ENCODE data around the gene ATF6B. TPM values are rescaled to one million over a fixed set of nuclear protein-coding genes. Genes with fewer than 3 reads are reported as not detected.

ATF6B gene
- total and polyA plus RNA-seq, 2 of the 13 experiments (the other 11 are each of a cell fraction or from before 2014, with no cell fraction given), result 18.1 to 44.0 TPM

DNA sequence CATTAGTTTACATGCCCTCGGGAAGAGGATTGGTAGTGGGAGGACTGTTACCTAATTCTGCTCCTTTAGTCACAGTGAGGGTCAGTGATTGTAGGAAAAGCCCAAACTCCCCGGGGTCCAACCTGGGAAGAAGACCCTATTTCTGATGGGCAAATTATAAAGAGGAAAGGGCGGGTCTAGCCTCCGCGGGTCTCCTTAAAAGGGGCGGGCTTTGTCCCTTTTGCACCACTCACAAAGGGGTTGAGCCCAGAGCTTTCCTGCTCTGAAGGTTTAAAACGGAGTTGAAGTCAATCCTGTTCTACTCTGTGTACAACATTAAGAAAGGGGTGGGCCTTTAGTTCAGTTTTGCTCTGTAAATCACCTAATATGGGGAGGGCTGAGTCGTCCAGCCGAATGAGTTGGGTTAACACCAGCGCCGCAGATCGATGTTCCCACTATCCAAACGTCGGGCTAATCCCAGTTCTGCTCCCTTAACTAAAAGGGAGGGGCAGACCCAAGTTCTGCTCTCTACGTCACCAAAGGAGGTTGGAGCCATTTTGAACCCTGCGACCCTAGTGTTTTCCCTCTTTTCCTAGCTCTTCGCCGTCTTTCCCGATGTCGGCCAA is 49.2 kb upstream of the ATF6B start (continued):
- TF ChIP-seq SP140L (CRISPR knock-in tag; IDR thresholded peaks at IDR 0.05; ENCODE audit: borderline replicate concordance) (no peak), ZNF441 (CRISPR knock-in tag; IDR thresholded peaks at IDR 0.05; ENCODE audit: borderline replicate concordance) (peak; percentile 19; the same call in 1 of the 2 replicates), TAF15 (IDR thresholded peaks at IDR 0.05; ENCODE audit: low read depth, low read length, poor library complexity, severe bottlenecking) (no peak), ZNF292 (CRISPR knock-in tag; IDR thresholded peaks at IDR 0.05; ENCODE audit: borderline replicate concordance, low read depth) (no peak), TBX2 (CRISPR knock-in tag; IDR thresholded peaks at IDR 0.05; ENCODE audit: borderline replicate concordance) (no peak), PBX3 (CRISPR knock-in tag; IDR thresholded peaks at IDR 0.05; ENCODE audit: borderline replicate concordance) (no peak), NFKBIZ (CRISPR knock-in tag; IDR thresholded peaks at IDR 0.05) (no peak), ZNF496 (CRISPR knock-in tag; IDR thresholded peaks at IDR 0.05; ENCODE audit: insufficient replicate concordance) (no peak), SIX4 (CRISPR knock-in tag; IDR thresholded peaks at IDR 0.05) (no peak), ZNF318 (CRISPR knock-in tag; IDR thresholded peaks at IDR 0.05) (no peak), RFX1 (IDR thresholded peaks at IDR 0.05) (no peak), IKZF4 (CRISPR knock-in tag; IDR thresholded peaks at IDR 0.05; ENCODE audit: borderline replicate concordance, low read depth, not compliant biosample characterization) (no peak), SOX6 (IDR thresholded peaks at IDR 0.05) (no peak), SOX6 (CRISPR knock-in tag; IDR thresholded peaks at IDR 0.05) (no peak), GATAD2A (CRISPR knock-in tag; IDR thresholded peaks at IDR 0.05) (no peak), HMGA1 (CRISPR knock-in tag; conservative IDR thresholded peaks at IDR 0.05) (no peak), CC2D1A (CRISPR knock-in tag; IDR thresholded peaks at IDR 0.05) (no peak), HOXA3 (CRISPR knock-in tag; IDR thresholded peaks at IDR 0.05) (peak; percentile 91), SIN3A (IDR thresholded peaks at IDR 0.05; ENCODE audit: borderline replicate concordance, low read depth, low read length) (no peak), NFIC (IDR thresholded peaks at IDR 0.05; ENCODE audit: low read length) (peak; percentile 66; the same call in 1 of the 2 replicates)
- TF ChIP-seq, protein P1, sequence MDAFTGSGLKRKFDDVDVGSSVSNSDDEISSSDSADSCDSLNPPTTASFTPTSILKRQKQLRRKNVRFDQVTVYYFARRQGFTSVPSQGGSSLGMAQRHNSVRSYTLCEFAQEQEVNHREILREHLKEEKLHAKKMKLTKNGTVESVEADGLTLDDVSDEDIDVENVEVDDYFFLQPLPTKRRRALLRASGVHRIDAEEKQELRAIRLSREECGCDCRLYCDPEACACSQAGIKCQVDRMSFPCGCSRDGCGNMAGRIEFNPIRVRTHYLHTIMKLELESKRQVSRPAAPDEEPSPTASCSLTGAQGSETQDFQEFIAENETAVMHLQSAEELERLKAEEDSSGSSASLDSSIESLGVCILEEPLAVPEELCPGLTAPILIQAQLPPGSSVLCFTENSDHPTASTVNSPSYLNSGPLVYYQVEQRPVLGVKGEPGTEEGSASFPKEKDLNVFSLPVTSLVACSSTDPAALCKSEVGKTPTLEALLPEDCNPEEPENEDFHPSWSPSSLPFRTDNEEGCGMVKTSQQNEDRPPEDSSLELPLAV (CRISPR knock-in tag; conservative IDR thresholded peaks at IDR 0.05; ENCODE audit: low read depth), result no peak

All from HepG2 (cell line).